PFSK-1 (cell line): ENCODE measurements around the gene ADGRL3.

Source experiments
- POLR2AphosphoS5 ChIP-seq: IDR thresholded peaks from 2 replicates; pipeline ENCODE4 v1.6.1; 2012; ENCODE audit warnings: low read depth, mild to moderate bottlenecking, control low read depth, low read length, moderate library complexity
- TAF1 ChIP-seq: IDR thresholded peaks from 2 replicates; pipeline ENCODE4 v1.6.1; 2012; ENCODE audit warnings: low read length, control low read depth, borderline replicate concordance; ENCODE audit not compliant: insufficient read depth

GRCh38 chr4:61889117-61889516 lies 689.0 kb downstream of the ADGRL3 start:
- no peak for TF ChIP-seq TAF1
- TF ChIP-seq POLR2AphosphoS5, result no peak
